Embryonic facial prominence (tissue), 1 donor: Measurements from ENCODE around the gene OR10Z1.

Experiments used
- DNase-seq: peaks from one replicate; pipeline ENCODE4 v3.0.0-alpha.2; 2016; ENCODE audit errors: extremely low spot score

Gene OR10Z1

DNA sequence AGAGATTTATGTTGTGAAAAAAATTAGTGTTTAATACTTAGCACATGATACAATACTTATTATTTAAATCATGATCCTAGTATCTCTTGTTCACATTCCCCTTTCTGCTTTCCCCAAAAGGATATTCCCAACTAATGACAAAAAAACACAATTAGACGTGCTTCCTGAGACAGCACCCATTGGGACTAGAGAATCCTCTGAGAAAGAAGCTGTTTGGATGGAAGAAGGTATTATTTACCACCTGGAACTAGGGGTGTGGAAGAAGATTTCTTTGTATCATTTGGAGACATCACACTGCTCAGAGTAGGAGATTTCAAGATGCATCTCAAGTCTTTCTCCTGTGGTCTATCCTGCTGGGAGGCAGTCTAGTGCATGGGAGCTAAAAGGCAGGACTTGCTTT, at the start of gene OR10Z1:
Gene OR10Z1 (plus strand): TSS at position 301 of the 400 bp plus-strand sequence. CDS start 1,171 bp downstream, outside the sequence.
- DNase-seq: no peak

DNA sequence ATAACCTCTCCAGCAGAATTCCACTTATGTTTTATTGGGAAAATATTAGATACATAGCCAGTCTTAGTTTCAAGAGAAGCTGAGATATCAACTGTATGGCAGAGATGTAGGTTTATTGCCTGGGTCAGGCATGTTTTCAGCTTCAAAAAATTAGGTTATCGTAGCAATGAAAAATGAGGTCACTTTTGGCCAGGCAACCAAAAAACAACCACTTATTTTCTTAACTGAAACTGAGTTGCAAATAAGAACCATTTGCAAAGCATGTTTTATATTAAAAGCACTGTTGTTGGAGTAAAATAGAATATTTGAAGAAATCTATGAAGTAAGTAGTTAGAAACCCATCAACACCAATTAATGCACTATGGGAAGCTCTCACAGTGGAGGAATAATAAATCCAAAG, 45.4 kb upstream of the OR10Z1 start:
- DNase-seq: no peak

GRCh38 chr1:158563853-158564252, 41.2 kb upstream of the OR10Z1 start:
- DNase-seq: no peak

DNA sequence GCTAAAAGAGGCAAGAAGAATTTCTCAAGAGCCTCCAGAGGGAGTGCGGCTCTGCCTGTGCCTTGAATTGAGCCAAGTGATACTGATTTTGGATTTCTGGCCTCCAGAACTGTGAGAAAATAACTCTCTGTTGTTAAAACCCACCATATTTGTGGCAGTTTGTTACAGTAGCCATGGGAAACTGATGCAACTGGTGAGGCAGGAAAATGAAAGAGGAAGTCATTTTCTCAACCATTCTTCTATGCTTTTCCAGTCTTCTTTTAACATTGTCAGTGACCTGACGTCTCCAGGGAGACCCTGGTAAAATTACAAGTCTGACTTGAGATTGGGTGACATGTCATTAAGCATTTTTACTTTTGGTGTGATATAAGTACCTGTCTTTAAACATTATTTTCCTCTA, 40.5 kb upstream of the OR10Z1 start:
- no peak for DNase-seq

DNA sequence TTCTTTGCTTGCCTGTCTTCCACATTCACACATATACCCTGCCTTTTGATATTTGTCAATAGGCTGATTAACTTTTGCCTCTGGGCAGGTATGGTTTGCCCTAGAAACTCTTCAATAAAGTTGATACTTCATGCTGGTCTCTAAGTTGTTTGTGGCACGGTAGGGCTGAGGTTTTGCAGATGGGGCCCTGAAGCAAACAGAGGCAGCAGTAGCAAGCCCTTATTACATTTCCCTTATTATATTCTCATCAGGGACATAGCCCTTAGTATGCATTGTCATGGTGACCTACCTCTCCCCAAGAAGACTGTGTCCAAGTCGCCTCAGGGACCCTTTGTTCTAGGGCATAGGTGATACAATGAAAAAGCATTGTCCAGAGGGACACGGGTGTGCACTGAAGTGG, 34.6 kb upstream of the OR10Z1 start, which contains the start of gene OR6P1:
Gene OR6P1 (minus strand): TSS at position 101 of the 400 bp plus-strand sequence. CDS start 6,976 bp downstream, outside the sequence.
- no peak for DNase-seq

DNA sequence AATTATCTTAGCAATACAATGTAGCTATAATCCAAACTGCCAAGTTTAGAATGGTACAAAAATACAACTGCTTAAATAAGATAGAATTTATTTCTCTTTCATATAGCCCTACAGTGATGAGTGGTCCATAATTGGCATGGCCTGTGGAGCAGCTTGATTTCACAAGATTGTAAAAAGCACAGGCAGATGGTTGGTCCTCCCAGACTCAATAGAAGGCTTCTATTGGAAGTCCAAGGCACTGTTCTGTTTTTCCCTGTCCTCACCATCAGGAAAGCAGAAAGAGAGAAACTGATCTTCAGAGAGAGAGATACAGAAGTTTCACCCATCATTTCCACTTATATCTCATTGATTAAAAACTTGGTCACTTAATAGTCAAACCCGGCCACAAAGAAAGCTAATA, 32.8 kb upstream of the OR10Z1 start:
- DNase-seq: no peak

GRCh38 chr1:158577561-158577960, 27.5 kb upstream of the OR10Z1 start:
- no peak for DNase-seq

- DNase-seq: no peak
These were observed 25.3 kb upstream of the OR10Z1 start, which contains the start of gene OR10X1 for GRCh38 chr1:158579733-158580132. TSS of gene OR10X1 (minus strand) at chr1:158579899. CDS start at chr1:158579899, 0 bp downstream.

GRCh38 chr1:158583962-158584361, 21.1 kb upstream of the OR10Z1 start:
- DNase-seq: no peak

- no peak for DNase-seq
These were observed 18.1 kb upstream of the OR10Z1 start for GRCh38 chr1:158586942-158587341.

DNA sequence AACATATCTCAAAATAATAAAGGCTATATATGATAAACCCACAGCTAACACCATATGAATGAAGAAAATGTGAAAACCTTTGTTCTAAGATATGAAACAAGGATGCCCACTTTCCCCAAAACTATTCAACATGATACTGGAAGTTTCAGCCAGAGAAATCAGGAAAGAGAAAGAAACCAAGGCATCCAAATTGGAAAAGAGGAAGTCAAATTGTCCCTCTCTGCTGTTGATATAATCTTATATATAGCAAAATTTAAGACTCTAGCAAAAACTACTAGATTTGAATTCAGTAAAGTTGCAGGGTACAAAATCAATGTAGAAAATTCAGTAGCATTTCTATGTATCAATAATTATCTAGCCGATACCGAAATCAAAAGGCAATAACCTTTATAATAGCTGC, 4.3 kb upstream of the OR10Z1 start:
- DNase-seq: no peak

GRCh38 chr1:158607296-158607695, 2.2 kb downstream of the OR10Z1 start:
- DNase-seq: no peak

GRCh38 chr1:158611916-158612315, 6.8 kb downstream of the OR10Z1 start:
- DNase-seq: no peak

- DNase-seq: no peak
These were observed 8.7 kb downstream of the OR10Z1 start for GRCh38 chr1:158613764-158614163.

GRCh38 chr1:158638146-158638545, 33.1 kb downstream of the OR10Z1 start:
- DNase-seq: no peak

DNA sequence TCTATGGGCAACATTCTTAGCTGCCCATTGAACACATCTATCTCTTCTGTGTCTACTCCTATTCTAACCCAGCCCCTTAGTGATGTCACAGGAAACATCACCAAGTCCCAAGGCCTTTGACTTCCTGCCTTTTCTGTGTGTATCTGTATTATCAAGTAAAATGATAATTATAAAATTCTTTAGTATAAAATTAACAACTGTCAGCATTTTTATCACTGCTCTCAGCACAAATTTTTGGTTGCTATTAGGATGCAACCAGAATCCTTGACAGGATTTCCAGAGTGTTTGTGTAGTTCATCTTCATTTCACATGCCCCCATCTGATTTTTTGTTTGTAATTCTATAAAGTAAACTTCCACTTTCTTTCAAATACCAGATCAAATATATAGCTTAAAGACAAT, 33.8 kb downstream of the OR10Z1 start:
- no peak for DNase-seq

- no peak for DNase-seq
These were observed 39.4 kb downstream of the OR10Z1 start for GRCh38 chr1:158644449-158644848.

DNA sequence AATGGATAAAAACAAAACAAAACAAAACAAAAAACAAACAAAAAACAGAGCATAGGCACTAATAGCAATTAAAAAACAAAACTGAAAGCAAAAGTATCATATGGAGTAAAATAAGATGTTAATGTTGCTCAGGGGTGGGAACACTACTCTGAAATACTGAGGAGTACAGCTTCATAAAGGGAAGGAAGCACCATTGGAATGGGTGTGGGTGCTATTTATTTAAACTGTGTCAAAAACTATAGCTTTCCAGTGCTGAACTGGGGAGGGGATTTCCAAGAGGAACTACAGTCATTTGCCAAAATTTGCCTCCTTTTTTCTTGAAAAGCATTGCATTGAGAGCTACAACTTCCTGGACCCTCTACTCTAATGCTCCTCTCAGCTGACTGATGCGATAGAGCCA, 41.4 kb downstream of the OR10Z1 start:
- DNase-seq: no peak

- DNase-seq: no peak
These were observed 44.0 kb downstream of the OR10Z1 start for GRCh38 chr1:158649052-158649451.

DNA sequence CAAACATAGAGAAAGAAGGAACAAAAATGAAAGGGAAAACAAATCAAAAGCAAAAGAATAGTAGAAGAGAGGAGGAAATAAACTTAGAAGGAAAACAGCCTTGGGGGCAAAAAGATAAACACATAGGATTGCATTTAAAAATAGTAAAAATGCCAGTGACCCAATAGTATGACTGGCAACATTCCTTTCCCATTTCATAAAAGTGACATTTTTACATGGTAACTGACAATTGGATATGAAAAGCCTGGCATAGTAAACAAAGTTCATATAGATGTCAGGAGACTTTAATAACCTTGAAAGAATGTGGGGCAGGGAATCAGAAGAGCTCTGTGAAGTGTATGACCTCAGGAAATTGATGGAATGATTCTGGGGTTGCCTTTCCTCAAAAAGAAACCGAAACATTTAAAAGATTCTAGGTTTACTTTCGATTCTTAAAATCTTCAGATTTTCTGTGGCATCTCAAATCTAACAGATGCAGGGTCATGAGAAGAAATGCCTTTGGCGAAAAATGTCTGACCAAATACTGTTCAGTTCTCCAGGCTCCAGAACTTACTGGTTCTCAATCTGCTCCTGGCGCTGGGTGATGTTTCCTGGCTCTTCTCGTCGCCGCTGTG, 47.8 kb downstream of the OR10Z1 start:
- DNase-seq: no peak

GRCh38 chr1:158654086-158654485, 49.0 kb downstream of the OR10Z1 start:
- no peak for DNase-seq

- DNase-seq: no peak
These were observed 49.5 kb downstream of the OR10Z1 start for GRCh38 chr1:158654571-158654970.
